Hypothalamus (tissue), 51 donors: ENCODE data around the gene SLC25A45.

ENCODE experiments used
- DNase-seq, 51 donors: peaks; one replicate each; lab custom pipeline; 2025; lab: John Stamatoyannopoulos, UW

The SLC25A45 gene

DNA sequence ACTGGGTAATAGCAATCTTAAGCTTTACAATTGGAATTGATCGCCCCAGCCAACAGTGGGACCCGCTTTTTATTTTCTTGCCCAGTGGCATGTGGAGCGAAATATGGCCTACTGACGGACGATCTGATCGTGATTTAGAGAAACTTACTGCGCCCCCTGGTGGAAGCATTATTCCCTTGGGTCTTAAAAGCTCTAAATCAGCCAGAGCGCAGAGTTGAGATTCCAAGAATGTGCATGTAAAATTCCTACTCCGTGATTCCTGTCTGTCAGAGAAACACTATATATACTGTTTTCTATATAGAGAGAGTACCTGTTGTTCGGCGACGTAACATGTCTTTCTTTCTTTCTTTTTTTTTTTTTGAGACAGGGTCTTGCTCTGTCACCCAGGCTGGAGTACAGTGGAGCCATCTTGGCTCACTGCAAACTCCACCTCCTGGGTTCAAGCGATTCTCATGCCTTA, 52.5 kb downstream of the SLC25A45 start:
- peak in 47 of 51 donors; percentile 9 to 98 (median 59) for DNase-seq

GRCh38 chr11:65329478-65329877, 53.0 kb downstream of the SLC25A45 start:
- no peak for DNase-seq

- DNase-seq: no peak
These were observed 55.4 kb downstream of the SLC25A45 start for GRCh38 chr11:65327021-65327420.

DNA sequence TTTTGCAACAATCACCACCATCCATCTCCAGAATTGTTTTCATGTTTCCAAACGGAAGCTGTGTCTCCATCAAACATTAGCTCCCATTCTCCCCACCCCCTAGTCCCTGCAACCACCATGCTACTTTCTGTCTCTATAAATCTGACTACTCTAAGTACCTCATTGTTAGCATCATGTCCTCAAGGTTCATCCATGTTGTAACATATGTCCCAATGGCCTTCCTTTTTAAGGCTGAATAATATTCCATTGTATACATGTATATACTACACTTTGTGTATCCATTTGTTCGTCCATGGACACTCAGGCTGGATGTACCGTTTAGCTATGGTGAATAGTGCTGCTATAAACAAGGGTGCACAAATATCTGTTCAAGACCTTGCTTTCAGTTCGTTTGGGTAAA, 57.0 kb downstream of the SLC25A45 start:
- DNase-seq: no peak
